Left ventricle myocardium superior (tissue), 1 donor: ENCODE data around the gene SCPEP1. TPM values are rescaled to one million over a fixed set of nuclear protein-coding genes. Genes with fewer than 3 reads are reported as not detected.
"Not testable (repeated sequence)": the region's sequence is repeated elsewhere in the genome, so short reads cannot be mapped to it uniquely, and the experiment has no call there.

Experiments used
- ATAC-seq: fragments of 200-7000 bp; cut with Tn5 transposase; one replicate; pipeline ENCODE4 v1.9.1; 2020; ENCODE audit warnings: mild to moderate bottlenecking, moderate library complexity
- DNase-seq: peaks from one replicate; pipeline ENCODE4 v3.0.0-alpha.2; 2020
- intact Hi-C: fragments of 100-400 bp; cut with micrococcal nuclease; formaldehyde crosslinking; loops from one replicate; pipeline ENCODE4 v1.11.0; 2022
- long read RNA-seq: library from polyadenylated mRNA; unstranded; transcript quantifications from one replicate; pipeline ENCODE4 v2.0.0, GENCODE V29; 2021
- total RNA-seq: library from RNA; stranded (reverse); fragmentation: NEBNext Ultra II Directional; extraction: Animal tissue kit (Norgen Biotek cat#: 25700); gene quantifications from one replicate; pipeline ENCODE4 v1.2.1, GENCODE V29; 2021
- donor health status: DM: no; HTN: yes; CAD: no; lungs with severe emphysema.

The SCPEP1 gene, protein sequence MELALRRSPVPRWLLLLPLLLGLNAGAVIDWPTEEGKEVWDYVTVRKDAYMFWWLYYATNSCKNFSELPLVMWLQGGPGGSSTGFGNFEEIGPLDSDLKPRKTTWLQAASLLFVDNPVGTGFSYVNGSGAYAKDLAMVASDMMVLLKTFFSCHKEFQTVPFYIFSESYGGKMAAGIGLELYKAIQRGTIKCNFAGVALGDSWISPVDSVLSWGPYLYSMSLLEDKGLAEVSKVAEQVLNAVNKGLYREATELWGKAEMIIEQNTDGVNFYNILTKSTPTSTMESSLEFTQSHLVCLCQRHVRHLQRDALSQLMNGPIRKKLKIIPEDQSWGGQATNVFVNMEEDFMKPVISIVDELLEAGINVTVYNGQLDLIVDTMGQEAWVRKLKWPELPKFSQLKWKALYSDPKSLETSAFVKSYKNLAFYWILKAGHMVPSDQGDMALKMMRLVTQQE
- total RNA-seq: 90.0 TPM
- long read RNA-seq, transcript SCPEP1-201 (13 exons, 1,942 nt): major isoform, 128 of 156 reads
- long read RNA-seq, partial matches to known transcripts: 8 of 156 reads
- long read RNA-seq, other reads (novel, unspliced or antisense): 15 of 156 reads

DNA sequence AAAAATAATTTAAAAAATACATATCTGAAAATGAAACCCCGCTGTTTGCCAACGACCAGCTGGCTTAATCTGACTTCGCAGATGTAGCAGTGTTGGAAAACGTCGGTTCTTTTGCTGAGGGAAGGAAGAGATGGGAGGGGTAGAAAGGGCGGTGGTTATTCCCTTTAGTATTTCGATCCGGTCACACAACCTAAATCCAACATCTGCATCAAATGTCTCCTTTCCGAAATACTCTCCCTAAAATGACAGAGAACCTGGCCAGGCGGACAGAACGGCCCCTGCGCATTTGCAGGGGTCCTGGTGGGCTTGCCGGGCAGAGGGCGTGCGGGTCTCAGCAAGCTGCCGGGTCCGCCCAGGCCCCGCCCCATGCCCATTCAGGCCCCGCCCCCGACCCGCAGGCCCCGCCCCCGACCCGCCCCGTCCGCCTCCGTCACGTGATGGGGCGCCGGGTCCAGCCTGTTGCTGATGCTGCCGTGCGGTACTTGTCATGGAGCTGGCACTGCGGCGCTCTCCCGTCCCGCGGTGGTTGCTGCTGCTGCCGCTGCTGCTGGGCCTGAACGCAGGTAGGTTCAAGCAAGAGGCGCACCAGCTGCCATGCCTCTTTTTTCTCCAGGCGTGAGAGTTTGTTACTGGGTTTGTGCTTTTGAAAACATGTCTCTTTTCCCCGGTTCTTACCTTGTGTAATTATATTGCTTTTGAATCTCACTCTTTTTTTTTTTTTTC is at the start of gene SCPEP1:
Gene SCPEP1 (plus strand): TSS at position 459 of the 723 bp plus-strand sequence. CDS start 29 bp downstream, at position 488.
- intact Hi-C loops: no loop called here
- peak; percentile 96 for ATAC-seq
- peak; percentile 92 for DNase-seq

DNA sequence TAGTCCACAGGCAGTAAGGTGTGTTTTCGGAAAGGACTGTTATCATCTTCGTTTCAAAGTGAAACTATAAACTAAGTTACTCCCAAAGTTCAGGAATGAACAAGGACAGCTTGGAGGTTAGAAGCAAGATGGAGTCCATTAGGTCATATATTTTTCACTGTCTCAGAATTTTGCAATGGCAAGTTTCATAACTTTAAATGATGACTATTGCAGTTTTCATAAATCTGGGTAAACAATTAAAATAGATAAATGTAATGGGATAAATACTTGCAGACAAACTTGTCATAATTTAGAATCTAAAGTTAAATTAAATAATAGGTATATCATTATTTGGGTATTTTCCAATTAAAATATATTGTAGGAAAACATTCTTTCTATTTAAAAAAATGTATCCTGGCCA is 49.3 kb upstream of the SCPEP1 start:
- intact Hi-C loops: no loop called here
- no peak for ATAC-seq

DNA sequence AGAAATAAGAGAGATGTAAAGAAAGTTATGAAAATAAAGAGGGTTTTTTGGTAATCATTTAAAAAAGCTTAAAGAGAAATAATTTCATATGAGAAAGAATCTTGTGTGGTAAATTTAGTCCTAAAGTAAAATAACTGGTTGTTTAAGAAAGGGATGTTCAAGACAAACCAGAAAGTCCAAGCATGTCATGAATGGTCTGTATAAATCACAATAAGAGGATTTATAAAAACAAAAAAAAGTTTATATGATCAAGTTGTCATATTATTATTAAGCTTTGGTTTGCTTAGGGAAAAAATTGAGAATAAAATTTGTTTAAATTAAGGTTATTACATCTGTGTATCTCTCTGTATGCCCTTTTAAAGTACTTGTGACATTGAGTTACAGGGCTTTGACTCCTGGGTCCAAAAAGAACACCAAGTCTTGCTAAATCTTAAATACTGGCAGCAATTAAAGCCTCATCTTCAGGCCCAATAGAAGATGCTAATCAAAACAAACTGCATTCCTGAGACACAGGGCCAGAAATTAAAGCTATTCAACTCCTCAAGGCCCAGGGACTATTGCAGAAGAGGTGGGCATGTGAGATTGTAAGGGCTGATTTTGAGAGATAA is 48.5 kb upstream of the SCPEP1 start:
- DNase-seq: no peak
- no peak for ATAC-seq
- intact Hi-C loops: no loop called here

More for the DNA sequence above, 49.3 kb upstream of the SCPEP1 start:
- DNase-seq: no peak

DNA sequence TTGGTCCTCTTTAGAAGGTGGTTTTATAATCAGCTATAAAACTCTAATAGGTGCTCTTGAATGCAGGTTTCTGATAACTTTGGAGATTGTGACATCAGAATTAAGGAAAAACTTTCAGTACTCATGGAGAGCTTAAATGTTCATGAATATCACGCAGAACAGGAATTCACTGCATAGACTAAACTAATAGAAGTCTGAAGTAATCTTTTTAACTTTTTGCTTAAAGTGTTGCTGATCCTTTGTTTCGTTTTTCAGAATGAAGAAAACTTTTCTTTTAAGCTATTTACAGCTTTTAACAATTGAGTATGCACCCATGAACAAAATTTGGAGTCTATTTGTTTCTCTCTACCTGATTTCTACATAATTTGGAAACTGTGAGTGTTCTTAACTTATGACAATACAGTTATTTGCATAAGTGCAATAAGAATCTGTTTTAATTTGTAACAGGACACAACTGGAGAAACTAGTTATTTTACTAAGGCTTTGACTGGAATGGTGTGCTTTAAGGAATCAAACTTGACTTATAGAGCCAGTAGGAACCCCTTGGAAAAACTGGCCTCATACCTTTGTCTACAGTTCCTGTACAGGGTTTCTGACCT is 47.1 kb upstream of the SCPEP1 start:
- DNase-seq (no peak), ATAC-seq (no peak)
- intact Hi-C loops: no loop called here

DNA sequence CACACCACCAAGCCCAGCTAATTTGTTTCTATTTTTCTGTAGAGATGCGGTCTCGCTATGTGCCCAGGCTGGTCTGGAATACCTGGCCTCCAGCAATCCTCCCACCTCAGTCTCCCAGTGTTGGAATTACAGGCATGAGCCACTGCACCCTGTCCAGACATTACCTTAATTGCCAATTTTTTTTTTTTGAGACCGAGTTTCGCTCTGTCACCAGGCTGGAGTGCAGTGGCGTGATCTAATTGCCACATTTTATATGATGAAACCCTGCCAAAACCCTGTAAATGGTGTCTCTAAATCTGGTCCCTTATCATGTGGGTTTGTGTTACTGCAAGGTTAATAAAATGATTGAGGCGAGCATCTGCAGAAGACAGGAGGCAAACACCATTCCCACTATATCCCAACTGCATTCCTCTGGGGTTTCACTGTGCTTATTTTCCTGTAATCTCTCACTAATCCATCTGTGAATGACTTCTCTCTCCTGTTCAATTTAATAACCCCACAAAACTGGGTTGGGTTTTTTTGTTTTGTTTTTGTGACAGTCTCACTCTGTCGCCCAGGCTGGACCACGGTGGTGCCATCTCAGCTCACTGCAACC is 44.7 kb upstream of the SCPEP1 start:
- ATAC-seq (no peak), DNase-seq (no peak)
- intact Hi-C loops: no loop called here

DNA sequence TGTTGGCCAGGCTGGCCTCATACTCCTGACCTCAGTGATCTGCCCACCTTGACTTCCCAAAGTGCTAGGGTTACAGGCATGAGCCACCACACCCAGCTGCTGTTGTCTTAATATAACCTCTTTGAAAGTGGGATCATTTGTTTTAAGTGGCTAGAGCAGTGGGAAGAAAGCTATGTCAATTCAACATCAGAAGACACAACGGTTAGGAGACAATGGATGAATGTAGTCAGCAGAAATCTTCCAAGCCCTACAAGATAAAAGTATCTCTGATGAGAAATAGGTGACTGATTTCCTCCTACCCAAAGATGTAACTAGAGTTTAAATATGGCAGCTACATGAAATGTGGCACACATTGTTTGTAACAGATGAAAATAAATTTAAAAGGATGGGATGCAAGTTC is 44.1 kb upstream of the SCPEP1 start:
- ATAC-seq: no peak
- DNase-seq: no peak
- intact Hi-C loops: no loop called here

DNA sequence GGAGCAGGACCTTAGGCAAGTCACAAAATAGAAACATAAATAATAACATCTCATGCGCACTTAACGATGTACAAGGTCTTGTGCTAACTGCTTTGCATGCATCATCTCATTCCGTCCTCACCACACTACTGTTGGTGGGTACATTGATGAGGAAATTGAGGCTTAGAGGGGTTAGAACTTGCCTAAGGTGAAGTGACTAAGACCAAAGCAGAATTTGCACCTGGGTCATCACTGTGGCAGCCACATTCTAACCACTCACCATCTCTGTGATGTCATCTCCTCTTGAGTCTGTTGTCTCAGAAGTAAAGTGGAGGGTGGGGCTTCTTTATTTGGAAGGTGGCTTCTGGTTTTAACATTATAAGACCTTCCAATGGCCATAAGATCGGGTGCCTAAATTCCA is 43.7 kb upstream of the SCPEP1 start:
- intact Hi-C loops: no loop called here
- DNase-seq: no peak
- ATAC-seq: no peak

DNA sequence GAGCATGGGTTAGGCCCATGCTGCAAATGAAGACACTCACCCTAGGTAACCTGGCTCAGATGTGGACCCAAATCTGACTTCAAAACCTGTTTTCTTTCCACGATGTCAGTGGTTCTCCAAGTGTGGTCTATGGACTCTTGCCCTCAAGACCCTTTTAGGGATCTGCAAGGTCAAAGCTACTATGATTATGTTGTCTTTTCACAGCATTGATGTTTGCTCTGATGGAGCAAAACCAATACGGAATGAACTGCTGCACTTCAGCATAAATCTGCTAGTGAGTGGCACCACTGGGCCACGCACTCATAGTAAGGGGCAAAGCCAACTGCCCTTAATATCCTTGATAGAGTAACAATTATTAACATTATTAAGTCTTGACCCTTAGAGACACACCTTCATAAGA is 42.5 kb upstream of the SCPEP1 start:
- DNase-seq (no peak), ATAC-seq (no peak)
- intact Hi-C loops: no loop called here

DNA sequence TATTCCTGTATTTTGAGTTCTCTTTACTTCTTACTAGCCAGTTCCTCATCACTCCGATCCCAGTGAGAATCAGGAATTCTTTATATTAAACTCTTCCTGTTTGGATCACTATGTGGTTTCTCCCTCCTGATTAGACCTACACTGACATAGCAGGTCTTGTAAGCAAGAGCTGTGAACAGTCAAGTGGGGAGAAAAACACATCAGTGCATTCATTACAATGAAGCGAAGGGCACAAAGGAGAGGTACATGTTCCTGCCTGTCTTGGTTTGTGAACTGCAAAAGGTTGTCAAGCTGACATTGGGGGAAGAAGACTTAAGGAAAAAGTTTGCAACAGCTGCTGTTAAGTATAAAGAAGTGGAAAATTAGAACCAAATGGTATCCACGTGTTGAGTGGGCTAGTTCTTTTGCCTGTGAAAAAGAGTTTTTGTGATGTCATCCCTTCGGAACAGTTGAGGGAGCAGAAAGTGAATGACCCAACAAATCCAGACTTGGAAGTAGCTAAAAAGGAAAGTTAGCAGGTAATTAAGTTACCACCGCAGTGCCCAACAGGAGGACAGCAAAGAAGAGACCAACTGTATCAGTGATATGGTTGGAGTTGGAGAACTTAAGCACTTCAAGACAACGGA is 41.1 kb upstream of the SCPEP1 start:
- DNase-seq (no peak), ATAC-seq (no peak)
- intact Hi-C loops: no loop called here

DNA sequence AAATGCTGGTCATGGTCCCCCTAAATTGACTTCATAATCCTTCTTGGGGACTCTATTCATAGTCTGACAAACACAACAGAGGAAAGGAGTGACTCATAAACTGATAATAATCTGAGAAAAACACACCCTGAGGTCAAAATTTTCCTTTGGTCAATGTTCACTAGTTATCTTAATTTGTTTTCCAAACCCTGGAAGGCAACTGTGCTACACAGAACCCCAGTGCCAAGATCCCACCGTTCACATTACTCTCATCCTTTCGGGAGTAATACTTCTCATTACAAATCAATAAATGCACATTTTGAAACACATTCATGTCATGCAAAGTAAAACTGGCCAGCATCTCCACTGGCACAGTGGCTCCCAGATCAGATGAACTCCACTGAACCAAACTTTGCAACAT is 40.2 kb upstream of the SCPEP1 start:
- peak; percentile 17 for ATAC-seq
- intact Hi-C loops: no loop called here
- no peak for DNase-seq

DNA sequence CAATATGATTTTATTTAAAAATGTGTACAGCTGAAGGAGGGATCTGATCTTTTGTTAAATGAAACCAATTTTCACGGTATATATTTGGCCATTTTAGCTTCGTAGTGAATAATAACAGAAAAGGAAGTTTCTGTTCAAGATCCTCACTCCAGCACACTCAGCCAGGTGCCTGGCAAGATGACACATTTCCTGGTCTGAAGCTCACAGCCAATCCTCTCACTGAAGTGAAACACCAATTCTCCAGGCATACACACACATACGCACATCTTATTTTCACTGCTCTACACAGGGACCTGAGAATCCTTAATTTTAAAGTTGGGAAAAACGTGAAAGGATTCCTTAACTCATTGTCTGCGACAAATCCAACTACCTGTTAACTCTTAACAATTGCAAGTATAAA is 39.7 kb upstream of the SCPEP1 start:
- DNase-seq, intact Hi-C loops, ATAC-seq: not testable (repeated sequence)

DNA sequence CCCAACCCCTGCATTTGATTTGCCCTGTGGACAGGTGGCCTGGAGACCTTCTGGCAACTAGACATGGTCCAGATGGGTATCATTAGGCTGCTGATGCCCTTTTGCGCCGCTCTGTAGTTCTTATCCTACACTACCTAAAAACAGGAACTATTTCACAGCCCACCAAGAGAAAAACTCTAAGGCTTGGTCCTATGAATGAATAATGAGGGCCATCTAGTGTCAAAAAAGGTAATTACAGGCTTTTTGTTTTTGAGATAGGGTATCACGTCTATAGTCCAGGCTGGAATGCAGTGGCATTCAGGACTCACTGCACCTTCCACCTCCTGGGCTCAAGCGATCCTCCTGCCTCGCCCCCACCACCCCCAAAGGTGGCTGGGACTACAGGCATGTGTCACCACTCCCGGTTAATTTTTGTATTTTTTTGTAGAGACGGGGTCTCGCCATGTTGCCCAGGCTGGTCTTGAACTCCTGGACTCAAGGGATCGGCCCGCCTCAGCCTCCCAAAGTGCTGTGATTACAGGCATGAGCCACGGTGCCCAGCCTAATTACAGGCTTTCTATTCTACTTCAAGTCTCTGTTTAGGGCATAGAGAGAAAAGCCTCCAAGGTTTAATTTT is 38.0 kb upstream of the SCPEP1 start:
- intact Hi-C loops: loop anchor here (2.0 kb wide), 1 partner anchor 117 kb away; no protein-coding TSS in a partner anchor
- DNase-seq: no peak
- peak; percentile 60 for ATAC-seq

DNA sequence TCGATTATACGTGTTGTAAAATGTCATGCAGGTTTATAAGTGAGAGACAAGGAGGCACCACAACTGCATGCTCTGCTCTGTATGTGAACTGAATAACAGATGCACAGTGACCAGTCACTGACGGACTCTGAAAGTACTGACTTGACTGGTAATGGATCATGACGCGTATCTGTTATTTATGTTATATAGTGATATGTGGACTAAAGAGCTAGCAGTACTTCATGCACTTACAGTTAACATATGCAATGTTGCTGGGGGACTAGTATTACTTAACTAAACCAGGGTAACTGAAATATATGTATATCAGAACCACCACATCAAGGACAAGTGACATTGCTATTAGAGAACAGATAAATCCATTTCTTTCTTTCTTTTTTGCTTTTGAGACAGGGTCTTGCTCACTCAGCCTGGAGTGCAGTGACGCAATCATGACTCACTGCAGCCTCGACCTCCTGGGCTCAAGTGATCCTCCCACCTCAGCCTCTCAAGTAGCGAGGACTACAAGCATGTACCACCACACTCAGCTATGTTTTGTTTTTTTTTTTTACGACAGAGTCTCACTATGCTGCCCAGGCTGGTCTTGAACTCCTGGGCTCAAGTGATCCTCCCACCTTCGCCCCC is 34.3 kb upstream of the SCPEP1 start:
- ATAC-seq (no peak), DNase-seq (no peak)
- intact Hi-C loops: no loop called here

DNA sequence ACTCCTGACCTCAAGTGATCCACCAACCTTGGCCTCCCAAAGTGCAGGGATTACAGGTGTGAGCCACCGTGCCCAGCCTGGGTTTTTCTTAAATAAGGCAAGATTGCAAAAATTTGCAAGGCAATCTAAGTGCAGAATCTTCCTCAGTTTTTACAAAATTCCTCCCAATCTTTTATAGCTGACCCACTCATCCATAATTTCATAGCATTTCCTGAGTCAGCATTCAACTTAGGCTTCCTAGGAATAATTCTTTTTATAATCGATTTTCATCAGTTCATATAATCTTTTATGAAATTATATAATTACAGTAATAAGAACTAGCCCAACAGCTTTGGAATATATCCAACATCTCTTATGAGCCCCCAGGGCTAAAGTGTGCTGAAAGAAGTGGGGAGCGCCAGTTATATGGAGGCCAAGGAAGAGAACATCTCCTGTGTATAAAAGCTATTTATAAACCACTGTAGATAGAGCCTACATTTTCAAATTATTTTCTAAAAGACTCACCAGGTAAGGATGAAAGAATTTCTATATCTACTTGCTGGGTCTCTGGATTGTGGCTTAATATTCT is 31.9 kb upstream of the SCPEP1 start:
- DNase-seq: no peak
- ATAC-seq: no peak
- intact Hi-C loops: no loop called here

DNA sequence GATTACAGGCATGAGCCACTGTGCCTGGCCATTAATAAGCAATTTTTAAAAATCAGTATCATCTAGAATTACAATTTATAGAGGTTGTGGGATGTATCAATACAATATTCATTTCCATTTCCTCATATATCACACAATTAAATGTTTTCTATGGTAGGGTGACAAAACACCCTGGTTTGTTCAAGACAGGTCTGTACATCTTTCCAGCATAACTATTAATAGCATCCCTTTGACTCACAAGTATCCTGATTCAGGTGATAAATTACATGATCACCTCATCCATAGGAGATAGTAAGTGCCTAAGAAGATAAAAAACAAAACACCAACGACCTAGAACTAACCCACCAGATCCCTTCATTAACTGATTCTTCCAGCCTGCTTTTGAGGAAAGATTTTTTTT is 30.2 kb upstream of the SCPEP1 start:
- DNase-seq (no peak), ATAC-seq (no peak)
- intact Hi-C loops: no loop called here

DNA sequence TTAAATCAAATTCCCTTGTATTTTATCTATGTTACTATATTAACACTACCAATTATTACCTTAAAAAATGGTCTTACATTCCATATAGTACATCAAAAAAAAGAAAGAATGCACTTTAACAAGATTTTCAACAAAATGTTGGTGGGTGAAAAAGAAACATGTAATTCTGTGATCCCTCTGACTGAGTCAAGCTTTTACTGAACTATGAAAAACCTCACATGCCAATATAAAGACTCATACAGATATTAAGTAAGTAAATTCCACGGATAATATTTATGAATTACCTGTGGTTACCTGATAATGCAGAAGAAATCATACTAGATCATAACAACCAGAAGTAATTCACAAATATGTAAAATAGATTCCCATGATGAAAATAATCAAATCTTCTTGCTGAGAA is 29.4 kb upstream of the SCPEP1 start:
- intact Hi-C loops: no loop called here
- DNase-seq: no peak
- ATAC-seq: no peak

DNA sequence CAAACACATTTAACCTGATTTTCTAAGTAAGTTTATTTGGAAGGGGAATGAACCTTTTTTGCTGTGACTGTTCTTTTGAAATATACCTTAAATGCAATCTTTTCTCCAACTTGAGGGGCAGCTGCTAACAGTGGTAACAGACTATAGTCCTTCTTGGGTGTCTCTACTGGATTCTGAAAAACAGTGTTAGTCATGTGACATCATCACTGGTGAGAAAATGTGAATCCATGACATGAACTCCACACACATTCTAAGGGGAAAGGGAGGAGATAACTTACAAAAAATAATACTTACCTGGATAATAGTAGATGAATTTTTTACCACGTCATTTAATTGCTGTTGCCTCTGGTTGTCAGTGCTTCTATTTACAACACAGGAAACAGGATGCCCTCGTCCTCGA is 28.3 kb upstream of the SCPEP1 start:
- intact Hi-C loops: no loop called here
- ATAC-seq: no peak
- DNase-seq: no peak

DNA sequence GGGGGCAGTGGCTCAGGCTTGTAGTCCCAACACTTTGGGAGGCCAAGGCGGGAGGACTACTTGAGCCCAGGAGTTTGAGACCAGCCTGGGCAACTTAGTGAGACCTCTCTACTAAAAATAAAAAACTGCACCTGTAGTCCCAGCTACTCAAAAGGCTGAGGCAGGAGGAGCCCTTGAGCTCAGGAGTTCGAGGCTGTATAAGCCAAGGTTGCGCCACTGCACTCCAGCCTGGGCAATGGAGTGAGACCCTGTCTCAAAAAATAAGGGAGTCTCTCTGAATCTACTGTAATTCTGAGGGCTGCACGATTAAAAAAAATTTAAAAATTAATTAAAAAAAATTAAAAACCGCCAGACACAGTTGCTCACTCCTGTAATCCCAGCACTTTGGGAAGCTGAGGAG is 20.9 kb upstream of the SCPEP1 start:
- ATAC-seq (no peak), DNase-seq (no peak)
- intact Hi-C loops: no loop called here
